HG03439 (cell line): Measurements from ENCODE around the gene SCARB1.

Experiments used
- ATAC-seq: cut with Tn5 transposase; IDR thresholded peaks from one replicate; pipeline ENCODE4 v1.9.1; 2021; ENCODE audit warnings: mild to moderate bottlenecking, moderate library complexity; ENCODE audit not compliant: unreplicated experiment

The SCARB1 gene

DNA sequence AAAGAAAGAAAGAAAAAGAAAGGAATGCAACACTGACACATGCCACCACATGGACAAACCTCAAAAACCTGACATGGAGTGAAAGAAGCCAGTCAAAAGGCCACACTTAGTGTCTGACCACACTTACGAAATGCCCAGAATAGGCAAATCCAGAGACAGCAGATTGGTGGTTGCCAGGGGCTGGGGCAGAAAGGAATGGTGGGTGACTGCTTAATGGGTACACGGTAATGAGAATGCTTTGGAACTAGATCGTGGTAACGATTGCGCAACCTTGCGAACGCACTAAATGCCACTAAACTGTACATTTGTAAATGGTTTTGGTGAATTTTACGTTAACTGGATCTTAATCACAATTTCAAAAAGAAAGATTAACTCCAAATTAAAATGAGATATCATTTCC, 39.5 kb downstream of the SCARB1 start:
- no peak for ATAC-seq

- ATAC-seq, result no peak
These were observed 40.2 kb downstream of the SCARB1 start for GRCh38 chr12:124823272-124823970.

GRCh38 chr12:124822218-124822617, 41.4 kb downstream of the SCARB1 start:
- no peak for ATAC-seq

DNA sequence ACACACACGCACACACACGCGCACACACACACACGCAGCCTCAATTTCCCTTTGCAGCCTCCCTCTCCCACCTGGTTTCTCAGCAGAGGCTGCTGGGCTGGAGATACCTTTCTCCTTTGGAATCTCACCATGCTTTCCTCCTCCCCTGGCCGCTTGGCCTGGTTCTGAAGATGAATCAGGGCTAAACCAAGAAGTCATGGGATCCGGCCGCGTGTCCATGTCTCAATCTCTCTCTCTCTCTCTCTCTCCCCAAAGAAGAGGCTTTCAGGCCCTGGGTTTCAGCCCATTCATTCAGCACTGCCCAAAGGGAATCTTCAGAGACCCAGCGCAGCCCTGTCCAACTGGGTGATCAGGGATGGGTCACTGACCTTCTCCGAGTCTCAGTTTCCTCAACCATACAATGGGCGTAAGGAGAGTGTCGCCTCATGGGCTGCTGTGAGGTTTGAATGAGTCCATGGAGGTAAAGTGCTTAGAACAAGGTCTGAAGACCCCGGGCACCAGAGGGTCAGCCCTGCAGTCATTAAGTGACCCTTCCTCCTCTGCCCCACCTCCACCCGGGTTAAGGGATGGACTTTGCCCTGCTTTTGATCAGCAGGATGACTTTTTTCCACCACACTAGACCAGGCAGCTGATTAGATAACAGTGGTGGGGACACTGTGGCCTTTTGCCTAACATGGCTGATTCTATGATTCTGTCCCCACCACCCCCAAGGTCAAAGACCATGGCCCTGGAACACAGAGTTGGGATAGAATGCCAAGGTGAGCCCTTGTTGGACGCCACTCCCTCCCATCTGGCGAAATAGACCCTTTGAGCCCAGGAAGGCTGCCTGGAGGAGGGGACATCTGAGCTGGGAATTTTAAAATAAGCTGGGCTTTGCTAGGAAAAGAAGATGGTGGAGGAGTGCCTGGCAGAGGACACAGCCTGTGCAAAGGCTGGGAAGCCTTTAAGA, 42.1 kb downstream of the SCARB1 start:
- ATAC-seq, result no peak

- no peak for ATAC-seq
These were observed 43.5 kb downstream of the SCARB1 start for GRCh38 chr12:124820199-124820598.

- no peak for ATAC-seq
These were observed 44.1 kb downstream of the SCARB1 start for GRCh38 chr12:124819525-124819924.

- ATAC-seq, result no peak
These were observed 44.6 kb downstream of the SCARB1 start for GRCh38 chr12:124819080-124819479.

GRCh38 chr12:124817076-124818000, 46.3 kb downstream of the SCARB1 start:
- no peak for ATAC-seq

GRCh38 chr12:124816295-124816854, 47.3 kb downstream of the SCARB1 start:
- no peak for ATAC-seq

- no peak for ATAC-seq
These were observed 48.7 kb downstream of the SCARB1 start for GRCh38 chr12:124814741-124815613.

DNA sequence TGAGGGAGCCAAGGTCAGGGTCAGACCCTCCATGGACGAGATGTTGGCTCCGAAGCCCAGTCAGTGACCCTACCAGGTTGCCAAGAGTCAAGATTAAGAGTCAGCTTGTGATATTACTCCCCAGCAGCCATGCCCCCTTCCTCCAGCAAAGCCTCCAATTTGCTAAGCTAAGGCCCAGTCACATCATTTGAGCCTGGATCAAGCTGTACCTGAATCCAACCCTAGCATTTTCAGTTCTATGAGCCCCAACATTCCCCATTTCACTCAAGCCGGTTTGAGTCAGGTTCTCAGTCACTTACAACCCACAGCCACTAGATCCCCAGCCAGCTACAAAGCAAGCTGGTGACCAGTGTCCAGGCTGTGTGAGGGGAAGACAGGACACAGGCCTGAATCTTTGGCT, 49.9 kb downstream of the SCARB1 start:
- ATAC-seq, result no peak

- no peak for ATAC-seq
These were observed 50.7 kb downstream of the SCARB1 start for GRCh38 chr12:124812979-124813378.

GRCh38 chr12:124812356-124812755, 51.3 kb downstream of the SCARB1 start:
- no peak for ATAC-seq

GRCh38 chr12:124811633-124812032, 52.0 kb downstream of the SCARB1 start:
- ATAC-seq, result no peak

GRCh38 chr12:124809878-124810277, 53.8 kb downstream of the SCARB1 start:
- no peak for ATAC-seq

GRCh38 chr12:124809391-124809790, 54.3 kb downstream of the SCARB1 start:
- ATAC-seq, result no peak

- no peak for ATAC-seq
These were observed 55.4 kb downstream of the SCARB1 start for GRCh38 chr12:124808272-124808671.

GRCh38 chr12:124805876-124806668, 57.6 kb downstream of the SCARB1 start:
- no peak for ATAC-seq

DNA sequence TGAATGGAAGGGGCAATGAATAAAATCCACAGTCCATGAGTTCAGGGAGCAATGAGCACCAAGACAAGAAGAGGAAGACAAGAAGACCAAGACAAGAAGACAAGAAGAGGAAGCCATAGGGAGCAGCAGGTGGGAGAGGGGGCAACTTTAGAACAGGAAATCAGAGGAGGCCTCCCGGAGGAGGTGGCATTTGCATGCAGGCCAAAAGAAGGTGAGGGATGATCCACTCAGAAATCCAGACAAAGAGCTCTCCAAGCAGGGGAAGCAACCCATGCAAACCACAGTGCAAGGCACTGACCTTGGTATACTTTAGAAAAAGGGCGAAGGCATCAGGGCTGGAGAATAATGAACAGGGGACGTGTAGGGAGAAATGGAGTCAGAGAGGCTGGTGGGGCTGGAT, 58.6 kb downstream of the SCARB1 start:
- no peak for ATAC-seq
